GM23338 (cell line): ENCODE data around the gene PIK3C2A. TPM values are rescaled to one million over a fixed set of nuclear protein-coding genes. Genes with fewer than 3 reads are reported as not detected.
A peak's percentile ranks its signal among the peaks of the same experiment; 100 is the strongest.

Experiments used
- ATAC-seq: fragments of 200-7000 bp; cut with Tn5 transposase; 3 replicates; pipeline ENCODE4 v1.9.1; 2020
- DNase-seq: peaks from one replicate; pipeline ENCODE4 v3.0.0-alpha.2; 2015; ENCODE audit warnings: low spot score
- H2AFZ ChIP-seq: fragments of 200-600 bp; sonication (generic); 2 replicates; pipeline ENCODE4 v1.8.0; 2016; ENCODE audit warnings: antibody characterized with exemption, mild to moderate bottlenecking, moderate library complexity
- H3F3A ChIP-seq: fragments of 200-600 bp; sonication (generic); replicated peaks from 2 replicates; pipeline ENCODE4 v1.8.0; 2017; ENCODE audit warnings: antibody characterized with exemption, mixed run types, low read depth
- H3K27ac ChIP-seq: fragments of 200-600 bp; sonication (generic); 2 replicates; pipeline ENCODE4 v1.6.1; 2016; ENCODE audit warnings: low read depth
- H3K27me3 ChIP-seq: fragments of 200-600 bp; sonication (generic); 2 replicates; pipeline ENCODE4 v1.8.0; 2016; ENCODE audit warnings: mild to moderate bottlenecking, mixed run types, moderate library complexity; ENCODE audit not compliant: insufficient read depth
- H3K36me3 ChIP-seq: fragments of 200-600 bp; sonication (generic); 2 replicates; pipeline ENCODE4 v1.8.0; 2016; ENCODE audit warnings: mild to moderate bottlenecking; ENCODE audit not compliant: insufficient read depth
- H3K4me1 ChIP-seq: fragments of 200-600 bp; sonication (generic); 2 replicates; pipeline ENCODE4 v1.8.0; 2016; ENCODE audit warnings: mild to moderate bottlenecking, moderate library complexity; ENCODE audit not compliant: insufficient read depth
- H3K4me2 ChIP-seq: fragments of 200-600 bp; sonication (generic); 2 replicates; pipeline ENCODE4 v1.7.1; 2017; ENCODE audit warnings: mixed run types
- H3K4me3 ChIP-seq: fragments of 200-600 bp; sonication (generic); 2 replicates; pipeline ENCODE4 v1.6.1; 2016; ENCODE audit warnings: mixed run types
- H3K79me2 ChIP-seq: fragments of 200-600 bp; sonication (generic); replicated peaks from 2 replicates; pipeline ENCODE4 v1.8.0; 2017; ENCODE audit warnings: mild to moderate bottlenecking; ENCODE audit not compliant: insufficient read depth
- H3K9me2 ChIP-seq: fragments of 200-600 bp; sonication (generic); 2 replicates; pipeline ENCODE4 v1.8.0; 2017; ENCODE audit not compliant: insufficient read depth
- H4K20me1 ChIP-seq: fragments of 200-600 bp; sonication (generic); replicated peaks from 2 replicates; pipeline ENCODE4 v1.8.0; 2017; ENCODE audit warnings: mild to moderate bottlenecking; ENCODE audit not compliant: insufficient read depth
- H3K27ac Mint-ChIP-seq: 2 replicates; pipeline ENCODE4 v1.8.0; 2020; ENCODE audit warnings: inconsistent platforms, mild to moderate bottlenecking, moderate library complexity, mixed read lengths
- H3K27me3 Mint-ChIP-seq: 3 replicates; pipeline ENCODE4 v1.8.0; 2022; ENCODE audit warnings: low read depth, mild to moderate bottlenecking, moderate library complexity, mixed read lengths, inconsistent platforms; ENCODE audit not compliant: insufficient read depth, poor library complexity
- H3K36me3 Mint-ChIP-seq: 3 replicates; pipeline ENCODE4 v1.8.0; 2021; ENCODE audit warnings: low read depth, mild to moderate bottlenecking, inconsistent platforms, moderate library complexity, mixed read lengths
- H3K4me1 Mint-ChIP-seq: 3 replicates; pipeline ENCODE4 v1.8.0; 2020; ENCODE audit warnings: mild to moderate bottlenecking, inconsistent platforms, mixed read lengths
- H3K4me3 Mint-ChIP-seq: 3 replicates; pipeline ENCODE4 v1.8.0; 2021; ENCODE audit warnings: moderate library complexity, mild to moderate bottlenecking, inconsistent platforms, mixed read lengths
- H3K9me3 Mint-ChIP-seq: 3 replicates; pipeline ENCODE4 v1.8.0; 2020; ENCODE audit warnings: moderate library complexity, mild to moderate bottlenecking, inconsistent platforms, mixed read lengths
- CREB1 ChIP-seq: fragments of 250-450 bp; sonication (Bioruptor Pico); IDR thresholded peaks from 2 replicates; pipeline ENCODE4 v1.5.0; 2020; ENCODE audit warnings: low read depth, mild to moderate bottlenecking, moderate library complexity
- ETS1 ChIP-seq: IDR thresholded peaks from 2 replicates; pipeline ENCODE4 v1.6.1; 2016; ENCODE audit warnings: antibody characterized with exemption
- EZH2 ChIP-seq: fragments of 200-600 bp; sonication (generic); IDR thresholded peaks from one replicate; pipeline ENCODE4 v1.8.0; 2017; ENCODE audit warnings: antibody characterized with exemption, mild to moderate bottlenecking, low read depth; ENCODE audit not compliant: unreplicated experiment
- JUNB ChIP-seq: IDR thresholded peaks from one replicate; pipeline ENCODE4 v1.6.1; 2016; ENCODE audit warnings: antibody characterized with exemption; ENCODE audit not compliant: unreplicated experiment
- NANOG ChIP-seq: IDR thresholded peaks from 2 replicates; pipeline ENCODE4 v1.6.1; 2016; ENCODE audit warnings: antibody characterized with exemption, borderline replicate concordance
- POLR2AphosphoS5 ChIP-seq: IDR thresholded peaks from 2 replicates; pipeline ENCODE4 v1.6.1; 2016; ENCODE audit warnings: antibody characterized with exemption, low read depth
- ZNF114 ChIP-seq: fragments of 250-450 bp; sonication (Bioruptor Pico); IDR thresholded peaks from 2 replicates; pipeline ENCODE4 v1.5.0; 2020; ENCODE audit warnings: mild to moderate bottlenecking, moderate library complexity
- ZNF331 ChIP-seq: fragments of 250-450 bp; sonication (Bioruptor Pico); IDR thresholded peaks from 2 replicates; pipeline ENCODE4 v1.5.0; 2020; ENCODE audit warnings: low read depth, mild to moderate bottlenecking, moderate library complexity
- polyA plus RNA-seq: library from polyadenylated mRNA; unstranded; fragments of >200 nt; fragmentation: Nextera tagmentation; extraction: Ambion mirVana; gene quantifications from 2 replicates; pipeline ENCODE4 v1.2.1, GENCODE V29; 2016
- total RNA-seq: library from RNA; depleted of rRNA; stranded (reverse); fragments of >200 nt; shearing (Covaris generic); gene quantifications from 2 replicates; pipeline ENCODE4 v1.2.3, GENCODE V29; 2014
- TF ChIP-seq, protein P1 (sequence below), 2 experiments: fragments of 200-600 bp in 1 of 2; sonication (generic) in 1 of 2; conservative IDR thresholded peaks; 2 replicates each; pipeline versions ENCODE4 v1.5.1 to v1.6.1; 2016 to 2017; ENCODE audit warnings: antibody characterized with exemption in 2 of 2, low read depth in 2 of 2, mild to moderate bottlenecking in 2 of 2, moderate library complexity in 1 of 2
- TF ChIP-seq, protein P2 (sequence below): IDR thresholded peaks from one replicate; pipeline ENCODE4 v1.6.1; 2018; ENCODE audit warnings: antibody characterized with exemption; ENCODE audit not compliant: unreplicated experiment

PIK3C2A gene
- total and polyA plus RNA-seq, 2 experiments from 2014 or later = 45.8 to 123 TPM

DNA sequence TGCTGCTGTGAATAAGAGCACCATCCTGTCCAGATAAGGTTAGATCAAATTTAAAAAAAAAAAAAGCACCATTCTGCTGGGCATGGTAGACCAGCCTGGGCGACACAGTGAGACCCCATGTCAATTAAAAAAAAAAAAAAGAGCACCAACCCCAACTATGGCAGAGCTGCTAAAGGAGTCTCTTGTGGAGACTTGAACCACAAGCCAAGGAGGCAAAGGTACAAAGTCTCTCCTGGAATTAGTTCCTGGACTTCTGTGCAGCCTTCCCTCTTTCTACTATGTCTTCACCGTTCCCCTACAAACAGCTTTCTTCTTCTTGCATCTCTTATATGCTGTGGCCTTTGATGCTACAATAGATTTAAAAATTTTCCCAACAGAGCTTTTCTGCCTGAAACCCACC is 1.3 kb downstream of the PIK3C2A start:
- Mint-ChIP-seq H3K4me3 (peak overlapping the region; percentile 97), H3K36me3 (peaks cover 17% of the 10 kb centered on the region), H3K27ac (0 out of 2 replicates have a peak overlapping the region, but pooled peaks have one; percentile 98), H3K4me1 (peaks cover 19% of the 10 kb centered on the region), H3K9me3 (no peaks in the 10 kb centered on the region), H3K27me3 (peaks cover 8% of the 10 kb centered on the region)
- Histone ChIP-seq H3K4me2 (peak overlapping the region; percentile 93), H3K27me3 (no peaks in the 10 kb centered on the region), H3K36me3 (no peaks in the 10 kb centered on the region; the same call in 1 of the 2 replicates), H3K9me2 (no peaks in the 10 kb centered on the region), H3F3A (no peaks in the 10 kb centered on the region), H3K4me1 (peaks cover 8% of the 10 kb centered on the region; the same call in 1 of the 2 replicates), H3K79me2 (peaks cover 74% of the 10 kb centered on the region), H2AFZ (no peak overlapping the region), H4K20me1 (peaks cover 45% of the 10 kb centered on the region), H3K27ac (no peak overlapping the region), H3K4me3 (peak overlapping the region; percentile 77)
- TF ChIP-seq, protein P1, sequence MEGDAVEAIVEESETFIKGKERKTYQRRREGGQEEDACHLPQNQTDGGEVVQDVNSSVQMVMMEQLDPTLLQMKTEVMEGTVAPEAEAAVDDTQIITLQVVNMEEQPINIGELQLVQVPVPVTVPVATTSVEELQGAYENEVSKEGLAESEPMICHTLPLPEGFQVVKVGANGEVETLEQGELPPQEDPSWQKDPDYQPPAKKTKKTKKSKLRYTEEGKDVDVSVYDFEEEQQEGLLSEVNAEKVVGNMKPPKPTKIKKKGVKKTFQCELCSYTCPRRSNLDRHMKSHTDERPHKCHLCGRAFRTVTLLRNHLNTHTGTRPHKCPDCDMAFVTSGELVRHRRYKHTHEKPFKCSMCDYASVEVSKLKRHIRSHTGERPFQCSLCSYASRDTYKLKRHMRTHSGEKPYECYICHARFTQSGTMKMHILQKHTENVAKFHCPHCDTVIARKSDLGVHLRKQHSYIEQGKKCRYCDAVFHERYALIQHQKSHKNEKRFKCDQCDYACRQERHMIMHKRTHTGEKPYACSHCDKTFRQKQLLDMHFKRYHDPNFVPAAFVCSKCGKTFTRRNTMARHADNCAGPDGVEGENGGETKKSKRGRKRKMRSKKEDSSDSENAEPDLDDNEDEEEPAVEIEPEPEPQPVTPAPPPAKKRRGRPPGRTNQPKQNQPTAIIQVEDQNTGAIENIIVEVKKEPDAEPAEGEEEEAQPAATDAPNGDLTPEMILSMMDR (conservative IDR thresholded peaks at IDR 0.05; ENCODE audit: low read depth in 2 of 2) = no peak
- TF ChIP-seq JUNB (no peak), ZNF331 (CRISPR knock-in tag) (no peak), CREB1 (no peak), ETS1 (no peak), NANOG (no peak), EZH2 (no peak), POLR2AphosphoS5 (no peak), ZNF114 (CRISPR knock-in tag) (no peak)
- TF ChIP-seq, protein P2, sequence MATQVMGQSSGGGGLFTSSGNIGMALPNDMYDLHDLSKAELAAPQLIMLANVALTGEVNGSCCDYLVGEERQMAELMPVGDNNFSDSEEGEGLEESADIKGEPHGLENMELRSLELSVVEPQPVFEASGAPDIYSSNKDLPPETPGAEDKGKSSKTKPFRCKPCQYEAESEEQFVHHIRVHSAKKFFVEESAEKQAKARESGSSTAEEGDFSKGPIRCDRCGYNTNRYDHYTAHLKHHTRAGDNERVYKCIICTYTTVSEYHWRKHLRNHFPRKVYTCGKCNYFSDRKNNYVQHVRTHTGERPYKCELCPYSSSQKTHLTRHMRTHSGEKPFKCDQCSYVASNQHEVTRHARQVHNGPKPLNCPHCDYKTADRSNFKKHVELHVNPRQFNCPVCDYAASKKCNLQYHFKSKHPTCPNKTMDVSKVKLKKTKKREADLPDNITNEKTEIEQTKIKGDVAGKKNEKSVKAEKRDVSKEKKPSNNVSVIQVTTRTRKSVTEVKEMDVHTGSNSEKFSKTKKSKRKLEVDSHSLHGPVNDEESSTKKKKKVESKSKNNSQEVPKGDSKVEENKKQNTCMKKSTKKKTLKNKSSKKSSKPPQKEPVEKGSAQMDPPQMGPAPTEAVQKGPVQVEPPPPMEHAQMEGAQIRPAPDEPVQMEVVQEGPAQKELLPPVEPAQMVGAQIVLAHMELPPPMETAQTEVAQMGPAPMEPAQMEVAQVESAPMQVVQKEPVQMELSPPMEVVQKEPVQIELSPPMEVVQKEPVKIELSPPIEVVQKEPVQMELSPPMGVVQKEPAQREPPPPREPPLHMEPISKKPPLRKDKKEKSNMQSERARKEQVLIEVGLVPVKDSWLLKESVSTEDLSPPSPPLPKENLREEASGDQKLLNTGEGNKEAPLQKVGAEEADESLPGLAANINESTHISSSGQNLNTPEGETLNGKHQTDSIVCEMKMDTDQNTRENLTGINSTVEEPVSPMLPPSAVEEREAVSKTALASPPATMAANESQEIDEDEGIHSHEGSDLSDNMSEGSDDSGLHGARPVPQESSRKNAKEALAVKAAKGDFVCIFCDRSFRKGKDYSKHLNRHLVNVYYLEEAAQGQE = no peak
- DNase-seq (no peak), ATAC-seq (no peak)
